ENCODE data around the gene DFFB.

DFFB gene

GRCh38 chr1:3816331-3817137, 40.7 kb upstream of the DFFB start:
- no peak for TF ChIP-seq CTCF (conservative IDR thresholded peaks at IDR 0.05)

GRCh38 chr1:3817138-3817740, 40.0 kb upstream of the DFFB start:
- H3K27ac ChIP-seq, result no peak overlapping the region
- TF ChIP-seq CTCF (conservative IDR thresholded peaks at IDR 0.05), result no peak

More at GRCh38 chr1:3816331-3817137, 40.7 kb upstream of the DFFB start:
- no peak overlapping the region for H3K27ac ChIP-seq

- no peak for TF ChIP-seq CTCF (conservative IDR thresholded peaks at IDR 0.05)
- H3K27ac ChIP-seq, result no peak overlapping the region
Measured at GRCh38 chr1:3817821-3818597, 39.3 kb upstream of the DFFB start.

- no peak for TF ChIP-seq CTCF (conservative IDR thresholded peaks at IDR 0.05)
- H3K27ac ChIP-seq, result no peak overlapping the region
Measured at GRCh38 chr1:3819771-3820200, 37.5 kb upstream of the DFFB start.

GRCh38 chr1:3820316-3820715, 37.0 kb upstream of the DFFB start:
- no peak for TF ChIP-seq CTCF (conservative IDR thresholded peaks at IDR 0.05)
- H3K27ac ChIP-seq, result no peak overlapping the region

- TF ChIP-seq CTCF (conservative IDR thresholded peaks at IDR 0.05), result no peak
- H3K27ac ChIP-seq, result no peak overlapping the region
Measured at GRCh38 chr1:3821004-3821403, 36.3 kb upstream of the DFFB start.

GRCh38 chr1:3821447-3821846, 35.8 kb upstream of the DFFB start:
- no peak for TF ChIP-seq CTCF (conservative IDR thresholded peaks at IDR 0.05)
- no peak overlapping the region for H3K27ac ChIP-seq

All from VCaP (cell line).